ENCODE results near the gene ZNF331. TPM values are rescaled to one million over a fixed set of nuclear protein-coding genes. Genes with fewer than 3 reads are reported as not detected.
"Not testable (repeated sequence)": the region's sequence is repeated elsewhere in the genome, so short reads cannot be mapped to it uniquely, and the experiment has no call there.

ZNF331 gene
- polyA plus RNA-seq, 1 experiment: 4.4 TPM

GRCh38 chr19:53504365-53504703 is 33.6 kb upstream of the ZNF331 start:
- CTCF ChIA-PET: interaction anchor here (1.2 to 1.8 kb wide), 2 partner anchors 12 to 79 kb away, joined by 3 to 7 read pairs; no protein-coding TSS in a partner anchor
- H3K27me3 ChIP-seq (ENCODE audit: control insufficient read depth, insufficient read depth, low read length); H3K27ac ChIP-seq (ENCODE audit: low read depth, low read length); DNase-seq (ENCODE audit: low read depth, low spot score); POLR2A ChIA-PET; H3K9me3 ChIP-seq (ENCODE audit: control insufficient read depth, insufficient read depth, low read length): not testable (repeated sequence)
- peak overlapping the region; percentile 35 for H3K4me3 ChIP-seq (ENCODE audit: low read depth, low read length)
- TF ChIP-seq, protein P1, sequence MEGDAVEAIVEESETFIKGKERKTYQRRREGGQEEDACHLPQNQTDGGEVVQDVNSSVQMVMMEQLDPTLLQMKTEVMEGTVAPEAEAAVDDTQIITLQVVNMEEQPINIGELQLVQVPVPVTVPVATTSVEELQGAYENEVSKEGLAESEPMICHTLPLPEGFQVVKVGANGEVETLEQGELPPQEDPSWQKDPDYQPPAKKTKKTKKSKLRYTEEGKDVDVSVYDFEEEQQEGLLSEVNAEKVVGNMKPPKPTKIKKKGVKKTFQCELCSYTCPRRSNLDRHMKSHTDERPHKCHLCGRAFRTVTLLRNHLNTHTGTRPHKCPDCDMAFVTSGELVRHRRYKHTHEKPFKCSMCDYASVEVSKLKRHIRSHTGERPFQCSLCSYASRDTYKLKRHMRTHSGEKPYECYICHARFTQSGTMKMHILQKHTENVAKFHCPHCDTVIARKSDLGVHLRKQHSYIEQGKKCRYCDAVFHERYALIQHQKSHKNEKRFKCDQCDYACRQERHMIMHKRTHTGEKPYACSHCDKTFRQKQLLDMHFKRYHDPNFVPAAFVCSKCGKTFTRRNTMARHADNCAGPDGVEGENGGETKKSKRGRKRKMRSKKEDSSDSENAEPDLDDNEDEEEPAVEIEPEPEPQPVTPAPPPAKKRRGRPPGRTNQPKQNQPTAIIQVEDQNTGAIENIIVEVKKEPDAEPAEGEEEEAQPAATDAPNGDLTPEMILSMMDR (IDR thresholded peaks at IDR 0.05; ENCODE audit: low read depth, low read length): 0 out of 2 replicates have a peak, but pooled peaks have one; percentile 32

- no peak overlapping the region for H3K27ac ChIP-seq (ENCODE audit: low read depth, low read length)
- no peaks in the 10 kb centered on the region; the same call in 1 of the 2 replicates for H3K9me3 ChIP-seq (ENCODE audit: control insufficient read depth, insufficient read depth, low read length)
- TF ChIP-seq, protein P1 (IDR thresholded peaks at IDR 0.05; ENCODE audit: low read depth, low read length): no peak
- ChIA-PET CTCF (interaction anchor here (0.6 to 1.8 kb wide), 5 partner anchors 11 to 524 kb away, joined by 3 to 7 read pairs (median 4); no protein-coding TSS in a partner anchor), POLR2A (no interaction called here)
- no peak for DNase-seq (ENCODE audit: low read depth, low spot score)
- peak overlapping the region; percentile 35 for H3K4me3 ChIP-seq (ENCODE audit: low read depth, low read length)
- H3K27me3 ChIP-seq (ENCODE audit: control insufficient read depth, insufficient read depth, low read length): no peaks in the 10 kb centered on the region
Observed at GRCh38 chr19:53504885-53505284, 33.1 kb upstream of the ZNF331 start.

GRCh38 chr19:53506728-53507127 is 31.2 kb upstream of the ZNF331 start:
- Histone ChIP-seq H3K4me3 (ENCODE audit: low read depth, low read length) (no peak overlapping the region), H3K9me3 (ENCODE audit: control insufficient read depth, insufficient read depth, low read length) (no peaks in the 10 kb centered on the region; the same call in 1 of the 2 replicates), H3K27ac (ENCODE audit: low read depth, low read length) (no peak overlapping the region), H3K27me3 (ENCODE audit: control insufficient read depth, insufficient read depth, low read length) (no peaks in the 10 kb centered on the region)
- TF ChIP-seq, protein P1 (IDR thresholded peaks at IDR 0.05; ENCODE audit: low read depth, low read length): no peak
- no peak for DNase-seq (ENCODE audit: low read depth, low spot score)
- ChIA-PET POLR2A (no interaction called here), CTCF (interaction anchor here (0.7 kb wide), 1 partner anchor 116 kb away, joined by 7 read pairs; no protein-coding TSS in a partner anchor)

DNA sequence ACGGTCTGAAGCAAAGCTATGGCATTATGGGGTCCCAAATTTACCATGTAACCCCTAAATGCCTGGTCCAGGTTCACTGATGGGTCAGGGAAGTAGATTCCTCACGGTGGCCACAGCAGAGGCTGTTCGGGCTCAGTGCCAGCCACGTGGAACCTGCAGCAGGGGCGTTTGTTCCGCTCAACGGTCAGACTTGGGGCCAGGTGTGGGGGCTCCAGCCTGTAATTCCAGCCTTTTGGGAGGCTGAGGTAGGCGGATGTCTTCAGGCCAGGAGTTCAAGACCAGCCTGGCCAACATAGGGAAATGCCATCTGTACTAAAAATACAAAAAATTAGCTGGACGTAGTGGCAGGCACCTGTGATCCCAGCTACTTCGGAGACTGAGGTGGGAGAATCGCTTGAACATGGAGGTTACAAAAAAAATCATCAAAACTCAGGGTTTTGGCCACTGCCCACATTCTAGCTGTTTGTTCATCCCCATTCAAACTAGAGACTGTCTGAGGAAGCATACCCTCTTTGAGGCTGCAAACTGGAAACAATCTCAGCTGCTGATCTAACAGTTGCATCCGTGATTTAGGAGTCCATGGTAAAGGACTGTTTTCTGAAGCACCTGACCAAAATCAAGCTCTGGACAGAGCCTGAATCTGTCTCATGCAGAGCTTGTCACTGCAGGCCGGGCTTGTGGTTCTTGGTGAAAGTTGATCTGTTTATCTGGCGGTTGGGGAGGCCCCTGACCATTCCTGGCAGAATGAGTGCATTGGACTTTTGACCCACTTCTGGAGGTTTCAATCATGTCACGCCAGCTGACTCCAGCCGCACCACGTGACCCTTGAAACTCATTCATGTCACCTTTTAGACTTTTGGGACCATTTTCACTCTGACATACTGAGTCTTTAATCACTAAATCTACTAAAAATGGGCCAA is 30.2 kb upstream of the ZNF331 start:
- ChIA-PET CTCF (interaction anchor here (1.4 kb wide), 1 partner anchor 13 kb away, joined by 3 read pairs; no protein-coding TSS in a partner anchor), POLR2A (no interaction called here)
- no peak overlapping the region for H3K27ac ChIP-seq (ENCODE audit: low read depth, low read length)

More for the DNA sequence above, 30.2 kb upstream of the ZNF331 start:
- TF ChIP-seq, protein P1 (IDR thresholded peaks at IDR 0.05; ENCODE audit: low read depth, low read length): no peak
- Histone ChIP-seq H3K27me3 (ENCODE audit: control insufficient read depth, insufficient read depth, low read length) (no peaks in the 10 kb centered on the region), H3K4me3 (ENCODE audit: low read depth, low read length) (no peak overlapping the region), H3K9me3 (ENCODE audit: control insufficient read depth, insufficient read depth, low read length) (peaks cover 3% of the 10 kb centered on the region; the same call in 1 of the 2 replicates)
- no peak for DNase-seq (ENCODE audit: low read depth, low spot score)
